Left lung (tissue), 10 donors: ENCODE data around the gene TRANK1. TPM values are rescaled to one million over a fixed set of nuclear protein-coding genes. Genes with fewer than 3 reads are reported as not detected.
A peak's percentile ranks its signal among the peaks of the same experiment; 100 is the strongest.
"Not testable (repeated sequence)": the region's sequence is repeated elsewhere in the genome, so short reads cannot be mapped to it uniquely, and the experiment has no call there.

Experiments
- ATAC-seq: fragments of 200-7000 bp; cut with Tn5 transposase; one replicate; pipeline ENCODE4 v1.9.1; 2020; ENCODE audit warnings: moderate library complexity
- DNase-seq, 4 donors: peaks; one replicate each; pipeline ENCODE4 v3.0.0-alpha.2; 2013 to 2020
- H3K27ac ChIP-seq, 2 donors: fragments of 200-600 bp; sonication (generic) in 1 of 2; one replicate each; pipeline versions ENCODE4 v1.5.0 to v1.8.0; 2020 to 2021
- H3K27me3 ChIP-seq, 2 donors: fragments of 200-600 bp; sonication (generic) in 1 of 2; one replicate each; pipeline versions ENCODE4 v1.5.0 to v1.8.0; 2020 to 2021
- H3K36me3 ChIP-seq, 2 donors: fragments of 200-600 bp; sonication (generic) in 1 of 2; one replicate each; pipeline versions ENCODE4 v1.5.0 to v1.8.0; 2020 to 2021
- H3K4me1 ChIP-seq, 2 donors: fragments of 200-600 bp; one replicate each; pipeline ENCODE4 v1.8.0; 2021
- H3K4me3 ChIP-seq, 2 donors: fragments of 200-600 bp; sonication (generic) in 1 of 2; one replicate each; pipeline versions ENCODE4 v1.5.0 to v1.8.0; 2020 to 2021; ENCODE audit warnings: mild to moderate bottlenecking in 1 of 2
- H3K9me3 ChIP-seq, 2 donors: fragments of 200-600 bp; sonication (generic) in 1 of 2; one replicate each; pipeline versions ENCODE4 v1.5.0 to v1.8.0; 2020 to 2021
- intact Hi-C, 2 donors: fragments of 100-400 bp; cut with DNase I; formaldehyde crosslinking; loops; one replicate each; pipeline versions ENCODE4 v1.11.2 to v1.14.2; 2022
- polyA plus RNA-seq, 6 donors: library from polyadenylated mRNA; unstranded; fragments of 120-200 nt; gene quantifications; one replicate each; pipeline ENCODE4 v1.2.1, GENCODE V29; 2013; ENCODE audit not compliant: insufficient read length in 6 of 6
- total RNA-seq, 2 donors: library from RNA; stranded (reverse); fragmentation: NEBNext Ultra II Directional; extraction: Animal tissue kit (Norgen Biotek cat#: 25700); gene quantifications; one replicate each; pipeline ENCODE4 v1.2.1, GENCODE V29; 2021
- TF ChIP-seq, protein P1 (sequence below), 2 donors: fragments of 200-600 bp; sonication (generic) in 1 of 2; IDR thresholded peaks; one replicate each; pipeline versions ENCODE4 v1.5.0 to v1.8.0; 2021; ENCODE audit warnings: antibody characterized with exemption in 2 of 2
- donor health status: DM: no; HTN: yes; CAD: no.
- donor health status: DM: no; HTN: no; CAD: no.

Gene TRANK1
- total and polyA plus RNA-seq, 8 donors, result 23.5 to 26.6 (median 26.1) TPM

DNA sequence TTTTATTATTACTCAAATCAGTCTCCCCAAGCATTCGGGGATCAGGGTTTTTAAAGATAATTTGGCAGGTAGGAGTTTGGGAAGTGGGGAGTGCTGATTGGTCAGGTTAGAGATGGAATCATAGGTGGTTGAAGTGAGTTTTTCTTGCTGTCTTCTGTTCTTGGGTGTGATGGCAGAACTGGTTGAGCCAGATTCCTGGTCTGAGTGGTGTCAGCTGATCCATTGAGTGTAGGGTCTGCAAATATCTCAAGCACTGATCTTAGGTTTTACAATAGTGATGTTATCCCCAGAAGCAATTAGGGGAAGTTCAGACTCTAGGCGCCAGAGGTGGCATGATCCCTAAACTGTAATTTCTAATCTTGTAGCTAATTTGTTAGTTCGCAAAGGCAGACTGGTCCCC, 20.6 kb upstream of the TRANK1 start:
- peak overlapping the region; percentile 50 to 74 for H3K27ac ChIP-seq
- intact Hi-C loops, result loop anchor here in 1 of 2 donors (10.0 kb wide), 1 partner anchor 231 kb away; no protein-coding TSS in a partner anchor
- ATAC-seq, result peak; percentile 54

DNA sequence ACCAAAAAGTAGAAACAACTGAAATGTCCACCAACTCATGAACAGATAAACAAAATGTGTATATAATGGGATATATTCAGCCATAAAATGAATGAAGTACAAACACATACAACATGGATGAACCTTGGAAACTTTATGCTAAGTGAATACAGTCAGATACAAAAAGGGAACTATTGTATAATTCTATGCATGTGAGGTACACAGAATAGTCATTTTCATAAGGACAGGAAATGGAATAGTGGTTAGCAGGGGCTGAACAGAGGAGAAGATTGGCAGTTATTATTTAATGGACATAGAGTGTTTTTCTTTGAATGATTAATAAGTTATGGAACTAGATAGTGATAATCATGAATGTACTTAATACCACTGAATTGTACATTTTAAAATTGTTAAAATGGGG, 20.0 kb upstream of the TRANK1 start:
- Histone ChIP-seq H3K4me3 (no peak overlapping the region), H3K4me1 (peaks cover 2 to 14% of the 10 kb centered on the region in 2 donors), H3K27me3 (no peaks in the 10 kb centered on the region), H3K9me3 (no peaks in the 10 kb centered on the region), H3K27ac (peak overlapping the region; percentile 48 to 74), H3K36me3 (no peaks in the 10 kb centered on the region)
- ATAC-seq (peak; percentile 36), DNase-seq (no peak)
- TF ChIP-seq, protein P1, sequence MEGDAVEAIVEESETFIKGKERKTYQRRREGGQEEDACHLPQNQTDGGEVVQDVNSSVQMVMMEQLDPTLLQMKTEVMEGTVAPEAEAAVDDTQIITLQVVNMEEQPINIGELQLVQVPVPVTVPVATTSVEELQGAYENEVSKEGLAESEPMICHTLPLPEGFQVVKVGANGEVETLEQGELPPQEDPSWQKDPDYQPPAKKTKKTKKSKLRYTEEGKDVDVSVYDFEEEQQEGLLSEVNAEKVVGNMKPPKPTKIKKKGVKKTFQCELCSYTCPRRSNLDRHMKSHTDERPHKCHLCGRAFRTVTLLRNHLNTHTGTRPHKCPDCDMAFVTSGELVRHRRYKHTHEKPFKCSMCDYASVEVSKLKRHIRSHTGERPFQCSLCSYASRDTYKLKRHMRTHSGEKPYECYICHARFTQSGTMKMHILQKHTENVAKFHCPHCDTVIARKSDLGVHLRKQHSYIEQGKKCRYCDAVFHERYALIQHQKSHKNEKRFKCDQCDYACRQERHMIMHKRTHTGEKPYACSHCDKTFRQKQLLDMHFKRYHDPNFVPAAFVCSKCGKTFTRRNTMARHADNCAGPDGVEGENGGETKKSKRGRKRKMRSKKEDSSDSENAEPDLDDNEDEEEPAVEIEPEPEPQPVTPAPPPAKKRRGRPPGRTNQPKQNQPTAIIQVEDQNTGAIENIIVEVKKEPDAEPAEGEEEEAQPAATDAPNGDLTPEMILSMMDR (IDR thresholded peaks at IDR 0.05), result no peak
- intact Hi-C loops, result loop anchor here in 1 of 2 donors (10.0 kb wide), 1 partner anchor 230 kb away; no protein-coding TSS in a partner anchor

More for the DNA sequence above, 20.6 kb upstream of the TRANK1 start:
- Histone ChIP-seq H3K9me3 (no peaks in the 10 kb centered on the region), H3K4me3 (no peak overlapping the region), H3K27me3 (no peaks in the 10 kb centered on the region), H3K4me1 (peaks cover 2 to 20% of the 10 kb centered on the region in 2 donors), H3K36me3 (no peaks in the 10 kb centered on the region)
- TF ChIP-seq, protein P1 (IDR thresholded peaks at IDR 0.05), result no peak
- DNase-seq, result peak in 3 of 4 donors; percentile 37 to 79 (median 47)

DNA sequence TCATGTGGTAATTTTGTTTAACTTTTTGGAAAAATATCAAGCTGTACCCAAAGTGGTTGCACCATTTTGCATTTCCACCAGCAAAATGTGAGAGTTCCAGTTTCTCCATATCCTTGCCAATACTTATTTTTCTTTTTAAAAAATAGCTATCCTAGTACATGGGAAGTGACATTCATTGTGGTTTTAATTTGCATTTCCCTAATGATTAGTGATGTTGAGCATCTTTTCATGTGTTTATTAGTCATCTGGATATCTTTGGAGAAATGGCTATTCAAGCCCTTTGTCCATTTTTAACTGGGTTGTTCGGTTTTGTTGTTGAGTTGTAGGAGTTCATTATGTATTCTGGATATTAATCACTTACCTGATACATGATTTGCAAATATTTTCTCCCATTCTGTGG, 19.5 kb upstream of the TRANK1 start:
- Histone ChIP-seq H3K4me1 (peaks cover 0 to 9% of the 10 kb centered on the region in 2 donors), H3K36me3 (no peaks in the 10 kb centered on the region), H3K9me3 (no peaks in the 10 kb centered on the region), H3K27me3 (no peaks in the 10 kb centered on the region), H3K27ac (no peak overlapping the region), H3K4me3 (no peak overlapping the region)
- no peak for DNase-seq
- intact Hi-C loops, result loop anchor here in 1 of 2 donors (10.0 kb wide), 1 partner anchor 230 kb away; no protein-coding TSS in a partner anchor
- no peak for ATAC-seq
- TF ChIP-seq, protein P1 (IDR thresholded peaks at IDR 0.05), result no peak

DNA sequence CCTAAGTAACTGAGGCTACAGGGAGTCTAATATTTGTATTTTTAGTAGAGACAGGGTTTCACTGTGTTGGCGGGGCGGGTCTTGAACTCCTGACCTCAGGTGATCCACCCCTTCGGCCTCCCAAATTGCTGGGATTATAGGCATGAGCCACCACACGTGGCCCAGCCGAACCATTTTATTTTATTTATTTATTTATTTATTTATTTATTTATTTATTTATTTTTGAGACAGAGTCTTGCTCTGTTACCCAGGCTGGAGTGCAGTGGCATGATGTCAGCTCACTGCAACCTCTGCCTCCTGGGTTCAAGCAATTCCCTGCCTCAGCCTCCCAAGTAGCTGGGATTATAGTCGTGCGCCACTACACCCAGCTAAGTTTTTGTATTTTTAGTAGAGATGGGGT, 18.2 kb upstream of the TRANK1 start:
- not testable (repeated sequence) for H3K27me3 ChIP-seq, H3K27ac ChIP-seq, H3K4me3 ChIP-seq, H3K9me3 ChIP-seq, H3K36me3 ChIP-seq, ATAC-seq, DNase-seq
- peaks cover 0 to 15% of the 10 kb centered on the region in 2 donors for H3K4me1 ChIP-seq
- intact Hi-C loops, result loop anchor here in 1 of 2 donors (10.0 kb wide), 1 partner anchor 228 kb away; no protein-coding TSS in a partner anchor

DNA sequence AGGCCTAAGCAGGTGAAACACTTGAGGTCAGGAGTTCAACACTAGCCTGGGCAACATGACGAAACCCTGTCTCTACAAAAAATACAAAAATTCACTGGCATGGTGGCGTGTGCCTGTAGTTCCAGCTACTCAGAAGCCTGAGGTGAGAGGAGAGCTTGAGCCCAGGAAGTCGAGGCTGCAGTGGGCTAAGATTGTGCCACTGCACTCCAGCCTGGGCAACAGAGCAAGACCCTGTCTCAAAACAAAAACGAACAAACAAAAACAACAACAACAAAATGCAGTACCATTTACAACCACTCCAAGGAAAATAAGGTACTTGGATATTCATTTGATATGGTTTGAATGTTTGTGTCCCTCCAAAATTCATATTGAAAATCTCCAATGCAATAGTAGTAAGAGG, 15.6 kb upstream of the TRANK1 start:
- Histone ChIP-seq H3K9me3 (no peaks in the 10 kb centered on the region), H3K4me3 (no peak overlapping the region), H3K27ac (no peak overlapping the region), H3K4me1 (peaks cover 0 to 21% of the 10 kb centered on the region in 2 donors), H3K36me3 (no peaks in the 10 kb centered on the region), H3K27me3 (no peaks in the 10 kb centered on the region)
- DNase-seq, result no peak
- TF ChIP-seq, protein P1 (IDR thresholded peaks at IDR 0.05), result no peak
- ATAC-seq, result no peak
- intact Hi-C loops, result loop anchor here in 1 of 2 donors (10.0 kb wide), 1 partner anchor 226 kb away; no protein-coding TSS in a partner anchor

DNA sequence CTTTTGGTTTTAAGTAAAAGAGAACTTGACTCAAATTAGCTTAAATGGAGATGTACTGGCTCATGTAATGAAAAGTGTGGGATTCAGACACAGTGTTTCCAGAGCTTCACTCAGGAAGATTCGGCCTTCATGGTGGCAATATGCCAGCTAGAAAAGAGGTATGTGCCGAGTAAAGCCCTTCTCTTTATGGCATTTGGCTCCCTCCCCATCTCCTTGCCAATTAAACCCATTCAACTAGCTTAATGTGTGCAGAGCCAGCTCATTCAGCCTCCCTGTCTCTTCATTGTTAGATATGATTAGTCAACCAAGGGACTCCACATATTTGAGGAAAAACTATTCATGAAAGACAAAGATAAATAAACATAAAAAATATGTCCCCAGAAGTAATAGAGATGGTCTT, 15.0 kb upstream of the TRANK1 start:
- intact Hi-C loops, result loop anchor here in 1 of 2 donors (10.0 kb wide), 1 partner anchor 225 kb away; no protein-coding TSS in a partner anchor
- peaks cover 0 to 18% of the 10 kb centered on the region in 2 donors for H3K4me1 ChIP-seq
- TF ChIP-seq, protein P1 (IDR thresholded peaks at IDR 0.05), result no peak
- no peak overlapping the region for H3K4me3 ChIP-seq
- peak; percentile 10 for ATAC-seq
- H3K27ac ChIP-seq, result no peak overlapping the region
- no peaks in the 10 kb centered on the region for H3K36me3 ChIP-seq
- H3K27me3 ChIP-seq, result no peaks in the 10 kb centered on the region
- H3K9me3 ChIP-seq, result no peaks in the 10 kb centered on the region
- DNase-seq, result no peak
